GM21447 (cell line): ENCODE measurements around the gene MICAL2.

Experiments used
- ATAC-seq: cut with Tn5 transposase; IDR thresholded peaks from one replicate; pipeline ENCODE4 v1.9.1; 2021; ENCODE audit not compliant: unreplicated experiment

The MICAL2 gene

DNA sequence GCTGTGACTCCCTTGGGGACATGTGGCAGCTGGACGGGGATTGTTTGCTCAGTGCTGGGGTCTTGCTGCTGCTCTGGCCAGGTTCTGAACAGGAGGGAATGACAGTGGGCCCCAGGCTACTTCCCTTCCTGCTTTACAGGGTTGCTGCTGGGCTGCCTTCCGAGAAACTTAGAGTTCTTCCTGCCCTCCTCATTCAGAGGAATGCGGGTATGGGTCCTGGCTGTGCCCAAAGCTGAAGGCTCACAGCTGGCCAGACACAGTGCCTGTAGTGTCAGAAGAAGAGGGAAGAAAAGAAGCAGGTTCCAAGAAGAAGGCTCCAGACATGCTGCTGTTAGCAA lies 158.7 kb downstream of the MICAL2 start:
- ATAC-seq = no peak

DNA sequence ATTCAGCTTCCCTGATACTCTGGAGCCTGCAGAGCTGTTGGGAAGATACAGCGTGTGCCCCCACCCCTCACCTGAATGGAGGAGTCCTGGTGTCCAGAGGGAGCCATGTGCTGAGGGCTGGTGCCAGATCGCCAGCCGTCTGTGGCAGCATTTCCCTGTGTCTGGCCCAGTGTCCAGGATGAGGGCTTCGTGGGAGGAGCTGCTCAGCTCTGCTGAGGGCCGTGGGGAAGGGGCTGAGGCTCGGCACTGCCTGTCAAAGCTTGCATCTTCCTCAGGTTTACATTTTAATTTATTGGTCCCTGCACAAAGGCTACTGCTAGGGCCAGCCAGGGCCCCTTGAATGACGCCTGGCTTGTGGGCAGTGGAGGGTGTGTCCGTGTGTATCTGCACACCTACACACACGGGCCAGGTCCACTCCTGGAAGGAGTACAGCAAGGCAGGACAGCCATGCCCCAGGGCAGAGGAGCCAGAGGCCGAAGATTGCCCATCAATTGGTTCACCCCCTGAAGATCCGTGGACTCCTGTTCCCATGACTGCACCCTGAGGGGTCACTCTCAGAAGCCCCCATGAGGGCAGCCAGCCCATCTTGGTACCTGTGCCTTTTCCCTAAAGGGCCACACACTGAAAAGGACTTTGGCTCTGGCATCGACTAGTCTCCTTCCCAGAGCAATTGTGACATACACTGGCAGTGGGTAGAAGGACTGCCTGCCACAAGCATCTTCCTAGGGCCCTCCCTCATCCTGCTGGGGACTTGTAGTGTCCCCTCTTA lies 159.2 kb downstream of the MICAL2 start:
- no peak for ATAC-seq

DNA sequence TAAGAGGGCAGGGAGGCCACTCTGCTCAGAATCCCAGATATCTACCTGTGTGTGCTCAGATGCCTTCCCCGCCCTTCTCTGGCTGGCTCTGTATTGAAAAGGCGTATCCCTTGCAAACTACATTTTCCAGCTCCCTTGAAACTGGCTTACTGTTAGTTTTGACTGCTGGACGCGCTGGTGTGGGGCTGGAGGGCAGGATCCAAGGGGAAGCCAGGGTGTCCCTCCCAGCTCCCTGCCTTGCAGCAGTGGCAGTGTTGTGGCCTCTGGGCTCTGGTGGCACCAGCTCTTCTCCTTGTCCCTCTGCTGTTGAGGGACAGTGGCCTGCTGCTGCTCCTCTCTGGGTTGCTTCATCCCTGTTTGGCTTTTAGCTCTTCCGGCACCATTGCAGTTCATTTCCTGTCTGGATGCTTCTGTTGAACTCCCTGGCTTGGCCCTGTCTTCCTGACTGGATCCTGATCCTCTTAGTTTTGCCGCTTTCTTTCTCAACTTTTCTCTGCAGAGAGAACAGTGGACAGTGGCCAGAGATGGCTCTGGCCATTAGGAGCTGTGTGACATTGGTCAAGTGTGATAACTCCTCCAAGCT lies 159.9 kb downstream of the MICAL2 start:
- ATAC-seq = no peak

DNA sequence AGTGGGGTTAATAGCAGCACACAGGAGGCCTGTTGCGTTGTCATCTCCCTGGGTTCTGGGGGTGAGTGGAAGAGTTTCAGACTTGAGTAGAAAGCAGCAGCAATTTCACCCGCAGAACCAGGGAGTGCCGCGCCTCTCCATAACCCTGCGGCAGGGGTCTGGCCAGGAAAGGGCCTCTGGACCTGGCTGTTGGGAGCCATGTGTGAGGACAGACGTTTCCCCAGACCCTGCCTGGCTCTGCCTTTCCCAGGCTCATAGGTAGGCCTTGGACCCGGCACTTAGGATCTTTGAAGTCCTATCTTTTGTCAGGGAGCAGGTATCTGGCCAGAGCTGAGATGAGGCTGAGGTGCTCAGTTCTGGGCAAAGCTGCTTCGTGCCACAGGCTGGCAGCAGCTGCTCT lies 160.4 kb downstream of the MICAL2 start:
- ATAC-seq = no peak

DNA sequence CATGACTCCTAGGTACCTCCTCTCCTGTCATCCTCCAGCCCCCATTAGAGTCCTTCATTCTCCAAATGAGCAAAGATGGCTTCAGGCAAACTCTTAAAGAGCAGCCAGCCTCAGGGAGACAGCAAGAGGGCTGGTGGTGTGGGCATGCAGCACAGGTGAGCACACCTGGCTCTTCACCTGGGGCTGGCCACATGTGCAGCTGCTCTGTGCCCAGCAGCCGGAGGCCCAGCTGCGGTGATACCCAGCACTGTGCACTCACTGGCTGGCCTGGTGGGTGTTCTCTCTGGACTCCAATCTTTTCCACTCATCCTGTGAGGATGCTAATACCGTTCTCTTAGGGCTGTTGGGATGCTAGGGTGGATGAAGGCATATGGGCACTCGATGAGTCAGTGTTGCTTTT lies 160.9 kb downstream of the MICAL2 start:
- no peak for ATAC-seq

DNA sequence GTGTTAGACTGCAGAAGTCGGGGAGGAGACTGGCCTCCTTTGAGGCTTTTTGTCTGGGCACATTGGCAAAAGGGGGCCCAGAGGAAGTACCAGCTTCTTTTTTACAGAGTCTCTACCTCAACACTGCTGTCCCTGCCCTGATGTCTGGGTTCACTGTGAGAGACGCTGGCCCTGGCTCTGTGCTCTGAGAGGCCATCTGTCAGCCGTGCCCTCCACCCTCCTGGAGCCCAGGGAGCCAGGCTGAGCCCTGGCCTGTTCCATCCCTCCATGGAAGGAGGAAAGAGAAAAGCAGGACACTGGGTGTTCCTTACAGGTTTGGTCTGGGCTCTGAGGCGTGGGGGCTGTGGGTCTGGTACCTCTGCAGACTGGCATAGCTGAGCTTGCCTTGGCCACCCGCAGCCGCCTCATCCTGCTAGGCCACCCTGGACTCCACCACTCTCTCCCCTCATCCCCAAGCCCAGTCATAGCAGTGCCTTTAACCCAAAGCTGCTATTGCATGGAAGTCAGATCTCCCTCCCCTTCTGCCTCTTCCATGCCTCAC lies 161.5 kb downstream of the MICAL2 start:
- ATAC-seq = no peak

DNA sequence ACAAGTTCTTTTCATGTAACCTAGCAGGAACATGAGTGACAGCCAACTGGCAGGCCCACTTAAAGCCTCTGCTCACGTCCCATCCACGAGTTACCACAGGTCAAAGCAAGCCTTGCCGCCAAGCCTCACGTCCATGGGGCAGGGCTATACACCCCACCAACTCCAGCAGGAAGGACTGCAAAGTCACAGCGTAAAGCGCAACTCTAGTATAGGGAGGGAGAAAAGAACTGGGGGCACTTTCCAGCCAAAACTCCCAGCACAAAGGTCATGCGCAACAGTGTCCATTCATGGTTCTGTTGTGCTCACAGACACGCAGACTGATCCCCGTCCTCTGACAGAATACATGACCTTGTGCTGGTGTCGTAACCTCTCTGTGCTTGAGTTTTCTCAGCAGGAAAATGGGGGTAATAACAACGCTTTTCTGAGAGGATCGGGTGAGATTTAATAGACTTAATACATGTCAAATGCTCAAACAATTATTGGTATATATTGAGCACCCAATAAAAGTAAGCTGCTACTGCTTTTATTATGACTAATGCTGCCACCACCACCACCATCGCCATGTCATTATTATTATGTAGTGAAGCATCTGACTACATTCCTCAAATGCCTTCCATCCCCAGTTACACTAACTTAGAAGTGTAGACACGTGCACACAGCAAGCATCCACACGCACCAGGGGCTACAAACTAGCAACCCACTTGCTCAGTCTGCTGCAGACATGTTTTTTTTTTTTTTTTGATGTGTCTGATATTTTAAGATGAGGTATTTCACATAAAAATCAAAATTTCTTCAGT lies 162.6 kb downstream of the MICAL2 start:
- ATAC-seq = no peak

DNA sequence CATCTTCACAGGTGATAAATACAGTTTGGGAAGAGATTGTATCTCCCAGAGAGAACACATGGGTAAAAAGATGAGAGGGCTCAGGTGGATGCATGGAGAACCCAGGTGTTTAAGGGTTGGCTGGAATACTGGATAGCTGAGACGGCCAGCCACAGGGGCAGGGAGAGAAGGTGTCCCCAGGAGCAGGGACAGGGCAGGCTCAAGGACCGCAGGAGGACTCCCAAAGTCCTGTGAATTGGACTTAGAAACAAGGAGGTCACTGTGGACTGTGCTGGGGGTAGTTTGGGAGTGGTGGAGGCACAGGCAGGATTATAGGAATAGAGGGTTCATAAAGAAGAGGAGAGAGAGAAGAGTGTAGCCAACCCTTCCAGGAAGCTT lies 163.2 kb downstream of the MICAL2 start:
- no peak for ATAC-seq

DNA sequence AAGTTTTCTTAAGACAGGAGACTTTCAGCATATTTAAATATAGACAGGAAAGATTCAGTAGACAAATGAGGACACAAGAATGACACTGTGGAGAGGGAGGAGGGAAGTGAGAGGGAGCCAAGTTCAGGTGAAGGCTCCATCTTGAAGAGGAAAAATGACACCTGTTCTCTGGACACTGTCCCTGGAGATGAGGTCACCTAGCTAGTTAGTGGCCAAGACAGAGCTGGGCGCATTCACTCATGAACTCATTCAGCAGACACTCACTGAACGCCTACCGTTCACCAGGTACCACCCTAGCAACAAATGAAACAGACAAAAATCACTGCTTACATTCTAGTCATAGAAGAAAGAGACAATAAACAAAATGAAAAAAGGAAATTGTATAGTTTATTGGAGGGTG lies 163.7 kb downstream of the MICAL2 start:
- no peak for ATAC-seq

DNA sequence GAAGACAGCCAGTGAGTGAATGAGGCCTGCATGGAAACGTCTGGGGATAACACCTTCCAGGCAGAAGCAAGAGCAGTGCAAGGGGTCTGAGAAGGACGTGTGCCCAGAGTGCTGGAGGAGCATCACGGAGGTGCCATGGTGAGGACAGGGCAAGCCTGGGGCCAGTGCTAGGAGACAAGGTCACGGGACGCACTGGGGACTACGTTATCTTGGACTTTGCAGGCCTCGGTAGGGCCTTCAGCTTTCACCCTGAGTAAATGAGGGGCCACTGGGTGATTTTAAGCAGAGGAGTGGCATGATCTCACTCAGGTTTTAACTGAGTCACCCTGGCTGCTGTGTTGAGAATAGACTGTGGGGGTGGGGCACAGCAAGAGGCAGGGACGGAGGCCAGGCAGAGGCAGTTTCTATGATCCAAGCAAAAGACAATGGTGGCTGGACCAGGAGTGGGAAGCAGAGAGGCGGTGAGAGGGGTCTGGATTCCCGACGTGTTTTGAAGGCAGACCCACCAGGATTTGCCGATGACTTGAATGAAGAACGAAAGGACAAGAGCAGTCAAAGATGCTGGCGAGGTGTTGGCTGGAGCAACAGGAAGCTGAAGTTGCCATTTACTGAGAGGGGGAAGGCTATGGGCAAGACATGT lies 164.3 kb downstream of the MICAL2 start:
- ATAC-seq = no peak

DNA sequence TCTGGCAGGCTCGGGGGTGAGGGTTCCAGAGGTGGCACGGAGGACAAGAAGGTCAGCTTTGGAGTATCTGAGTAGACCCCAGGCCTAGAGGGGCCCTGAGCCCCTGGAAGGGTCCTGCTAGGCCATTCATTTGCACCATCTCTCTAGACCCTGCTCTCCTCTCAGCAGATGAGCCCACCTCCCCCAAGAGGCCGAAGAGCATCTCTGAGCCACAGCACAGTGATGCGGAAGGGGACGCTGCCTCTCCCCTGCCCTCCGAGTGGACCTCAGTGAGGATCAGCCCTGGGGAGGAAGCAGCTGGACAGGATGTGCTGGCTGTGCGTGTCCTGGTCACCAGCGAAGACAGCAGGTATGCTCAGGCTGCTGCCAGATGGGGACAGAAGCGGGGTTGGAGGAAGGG lies 165.4 kb downstream of the MICAL2 start:
- ATAC-seq = no peak

DNA sequence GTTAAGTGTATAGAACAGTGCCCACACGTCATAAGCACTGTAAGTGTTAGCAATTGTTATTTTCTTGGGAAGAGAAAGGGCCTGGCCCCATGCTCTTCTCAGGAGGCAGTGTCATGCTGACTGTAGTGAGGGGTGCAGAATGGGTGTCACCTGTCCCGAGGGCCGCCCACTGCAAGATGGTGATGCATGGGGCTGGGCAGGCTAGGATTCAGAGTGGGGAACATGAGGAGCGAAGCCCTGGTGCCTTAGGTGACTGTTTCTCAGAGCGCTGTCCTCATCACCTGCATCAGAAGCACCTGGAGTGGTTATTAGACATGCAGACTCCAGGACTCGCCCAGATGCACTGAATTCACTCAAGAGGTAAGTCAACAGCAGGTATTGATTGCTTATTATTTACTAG lies 166.0 kb downstream of the MICAL2 start:
- ATAC-seq = no peak

DNA sequence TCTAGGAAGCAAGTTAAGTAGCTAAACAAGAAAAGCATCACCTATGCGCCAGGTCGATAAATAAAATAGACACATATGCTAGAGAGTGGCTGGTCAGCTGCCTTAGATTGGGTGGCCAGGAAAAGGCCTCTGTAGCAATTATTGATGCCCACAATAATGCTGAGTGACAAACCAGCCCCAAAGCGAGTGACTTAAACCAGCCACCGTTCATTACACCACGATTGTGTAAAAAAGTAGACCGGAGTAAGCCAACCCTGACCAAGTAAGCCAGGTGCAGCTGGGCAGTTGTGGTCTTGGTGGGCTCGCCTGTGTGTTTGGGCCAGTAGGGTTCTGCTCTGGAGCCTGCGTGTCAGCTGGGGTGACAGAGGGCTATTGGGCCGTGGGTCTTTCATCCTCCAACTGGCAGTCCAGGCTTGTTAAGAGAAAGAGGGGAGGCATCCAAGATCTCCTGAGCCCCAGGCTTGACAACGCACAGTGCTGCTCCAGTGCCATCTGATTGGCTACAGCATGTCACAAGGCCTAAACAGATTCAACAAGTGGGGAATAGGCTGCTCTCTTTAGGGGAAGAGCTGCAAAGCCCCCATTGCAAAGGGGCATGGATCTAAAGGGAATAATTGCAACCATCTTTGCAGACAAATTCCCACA lies 166.6 kb downstream of the MICAL2 start:
- no peak for ATAC-seq

DNA sequence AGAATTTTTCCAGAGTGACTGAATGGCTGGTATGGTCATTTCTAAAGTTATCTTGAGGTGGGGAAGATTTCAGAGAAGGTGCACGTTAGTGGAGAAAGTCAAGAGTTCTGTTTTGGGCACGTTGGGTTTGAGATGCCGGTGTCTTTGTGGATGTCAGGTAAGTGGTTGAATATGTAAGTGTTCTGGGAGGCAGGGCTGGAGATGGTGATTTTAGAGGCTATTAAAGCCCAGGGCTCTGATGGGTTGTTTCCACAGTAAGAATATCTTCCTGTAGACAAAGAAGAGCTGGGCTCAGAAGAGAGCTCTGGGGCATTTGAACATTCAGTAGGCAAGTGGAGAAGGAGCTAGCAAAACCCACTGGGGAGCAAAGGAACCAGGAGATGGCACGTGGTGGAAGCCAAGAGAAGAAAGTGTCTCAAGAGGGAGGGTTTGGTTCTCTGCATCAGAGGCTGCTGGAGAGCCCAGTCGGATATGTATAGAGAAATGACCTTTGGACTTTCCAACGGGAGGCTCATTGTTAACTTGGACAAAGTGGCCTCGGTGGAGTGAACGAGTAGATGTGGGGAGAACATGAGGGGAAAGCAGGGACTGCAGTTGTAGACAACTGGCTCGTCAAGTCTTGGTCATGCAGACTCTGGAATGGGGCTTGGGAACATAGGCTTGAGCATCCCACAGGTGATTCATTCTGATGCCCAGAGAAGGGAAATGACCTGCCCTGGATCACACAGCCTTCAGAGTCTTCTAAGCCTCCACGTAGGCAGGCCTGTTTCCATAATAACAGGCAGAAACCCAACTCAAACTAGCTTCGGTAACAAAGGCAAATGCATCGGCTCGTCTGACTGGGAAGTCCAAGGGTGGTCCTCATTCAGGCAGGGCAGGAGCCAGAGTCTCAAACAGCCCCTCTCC lies 168.6 kb downstream of the MICAL2 start:
- ATAC-seq = no peak

DNA sequence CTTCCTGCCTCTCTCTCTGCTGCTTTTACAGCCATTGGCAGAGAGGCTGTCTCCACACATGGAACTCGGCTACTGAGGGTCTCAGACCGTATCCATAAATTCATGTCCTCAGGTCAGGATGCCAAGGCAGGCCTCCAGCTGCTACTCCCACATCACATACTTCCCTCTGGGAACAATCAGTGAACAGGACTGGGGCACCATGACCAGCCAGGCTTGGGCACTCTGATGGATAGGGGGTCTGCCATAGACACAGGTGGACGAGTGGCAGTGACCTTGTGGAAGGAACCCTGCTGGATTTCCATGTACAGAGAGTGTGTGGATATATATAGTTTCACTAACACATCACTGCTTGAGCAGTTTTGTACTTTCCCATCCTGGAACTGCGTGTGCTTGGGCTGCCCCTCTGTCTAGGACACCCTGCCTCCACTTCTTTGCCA lies 169.3 kb downstream of the MICAL2 start:
- no peak for ATAC-seq

DNA sequence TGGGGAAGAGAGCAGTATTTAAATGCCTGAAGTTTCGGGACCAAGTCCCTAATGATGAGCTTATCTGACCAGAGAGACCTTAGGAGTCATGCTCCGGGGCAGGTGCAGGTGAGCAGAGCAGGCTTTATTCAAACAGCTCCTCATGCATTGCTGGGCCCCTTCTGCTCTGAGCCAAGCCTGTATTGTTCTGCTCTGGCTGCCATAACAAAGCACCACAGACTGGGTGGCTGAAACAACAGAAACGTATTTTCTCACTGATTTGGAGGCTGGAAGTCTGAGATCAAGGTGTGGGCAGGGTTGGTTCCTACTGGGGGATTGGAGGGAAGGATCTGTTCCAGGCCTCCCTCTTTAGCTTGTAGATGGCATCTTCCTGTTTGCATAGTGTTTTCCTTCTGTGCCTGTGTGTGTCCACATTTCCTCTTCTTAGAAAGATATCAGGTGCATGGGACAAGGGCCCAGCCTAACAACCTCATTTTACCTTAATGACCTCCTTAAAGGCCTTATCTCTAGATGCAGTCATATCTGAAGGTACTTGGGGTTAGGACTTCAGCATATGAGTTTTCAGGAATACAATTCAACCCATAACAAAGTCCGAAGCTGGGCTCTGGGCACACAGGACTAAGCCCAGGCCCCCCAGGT lies 169.9 kb downstream of the MICAL2 start:
- ATAC-seq = no peak

DNA sequence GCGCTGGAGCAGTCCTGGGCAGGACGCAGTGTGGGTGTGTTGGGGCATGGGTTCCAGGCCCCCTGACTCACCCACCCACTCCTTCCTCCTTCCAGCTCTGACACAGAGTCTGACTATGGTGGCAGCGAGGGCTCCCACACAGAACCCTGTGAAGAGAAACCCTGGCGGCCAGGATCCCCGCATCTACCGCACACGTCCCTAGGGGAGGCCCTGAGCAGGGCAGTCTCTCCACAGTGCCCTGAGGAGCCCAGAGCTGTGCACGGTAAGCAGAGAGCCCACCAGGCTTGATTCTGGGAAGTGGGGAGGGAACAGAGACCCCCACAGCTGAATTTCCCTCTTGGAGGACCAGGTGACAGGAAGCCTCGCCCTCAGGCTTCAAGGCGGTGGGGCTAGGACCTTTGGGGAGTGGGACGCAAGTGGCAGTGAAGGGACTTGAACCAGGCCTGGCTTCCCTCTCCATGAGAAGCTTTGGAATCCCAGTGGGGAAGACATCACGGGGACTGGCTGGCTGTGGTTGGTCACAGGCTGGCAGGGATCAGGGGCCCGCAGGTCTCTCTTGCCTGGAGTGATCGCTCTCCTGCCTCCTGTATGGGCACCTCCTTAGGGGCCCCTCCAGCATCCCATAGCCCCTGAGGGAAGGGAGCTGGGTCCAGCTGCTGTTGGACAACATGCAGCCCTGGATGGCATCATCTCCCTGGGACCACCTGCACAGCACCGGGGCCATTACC lies 170.6 kb downstream of the MICAL2 start:
- no peak for ATAC-seq

DNA sequence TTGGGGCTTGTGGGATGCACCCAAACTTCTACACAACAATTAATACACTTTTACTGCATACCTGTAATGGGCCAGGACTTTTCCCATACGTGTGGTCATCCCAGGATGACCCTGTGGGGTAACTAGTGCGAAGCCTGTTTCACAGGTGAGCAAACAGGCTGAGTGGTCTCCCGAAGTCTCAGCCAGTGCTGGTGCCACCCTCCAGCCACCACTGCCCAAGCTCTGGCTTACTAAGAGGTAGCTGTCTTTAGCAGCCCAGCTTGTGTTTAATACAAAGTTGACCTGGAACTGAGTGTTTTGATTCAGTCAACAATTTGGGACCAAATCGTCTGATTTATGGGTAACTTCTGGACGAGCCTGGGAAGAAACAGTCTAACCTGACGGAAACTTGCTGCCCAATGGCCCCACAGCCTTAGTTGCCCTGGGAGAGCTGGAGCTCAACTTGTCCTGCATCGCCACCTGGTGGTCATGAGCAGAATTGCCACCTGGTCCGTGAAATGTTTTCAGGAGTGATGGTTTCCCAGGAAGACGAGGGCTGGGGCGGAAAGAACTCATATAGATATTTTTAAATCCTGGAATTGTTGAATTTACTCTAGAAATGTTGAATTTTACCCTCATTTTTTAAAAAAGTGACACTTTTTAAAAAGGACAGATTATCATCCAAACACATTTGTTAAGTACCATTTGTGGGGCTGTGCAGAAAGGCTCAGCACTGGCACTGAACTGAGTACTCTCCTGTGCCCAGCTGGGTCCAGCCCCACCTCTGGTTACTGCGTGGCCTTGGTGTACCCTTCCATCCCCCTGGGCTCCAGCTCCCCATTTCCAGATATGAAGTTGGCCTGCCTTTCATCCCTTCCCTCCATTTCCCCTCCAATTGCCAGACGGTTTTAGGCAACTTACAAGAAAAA lies 171.4 kb downstream of the MICAL2 start:
- no peak for ATAC-seq
